Measurements from ENCODE around the gene ADRB1. TPM values are rescaled to one million over a fixed set of nuclear protein-coding genes. Genes with fewer than 3 reads are reported as not detected.

ADRB1 gene
- total and polyA plus RNA-seq, 4 experiments from 2014 or later = not detected

GRCh38 chr10:114034923-114035645 is 8.6 kb upstream of the ADRB1 start:
- Mint-ChIP-seq H3K9me3 (no peaks in the 10 kb centered on the region), H3K4me1 (no peaks in the 10 kb centered on the region), H3K27ac (no peak overlapping the region), H3K36me3 (no peaks in the 10 kb centered on the region), H3K27me3 (peaks cover 6 to 13% of the 10 kb centered on the region in 2 donors), H3K4me3 (no peak overlapping the region)
- CTCF ChIA-PET (ENCODE audit: partially characterized antibody) = interaction anchor here (0.7 kb wide), 1 partner anchor 205 kb away, joined by 3 read pairs; no protein-coding TSS in a partner anchor
- POLR2A ChIA-PET (ENCODE audit: partially characterized antibody) = no interaction called here
- DNase-seq = no peak
- intact Hi-C loops (cut with micrococcal nuclease) = no loop called here
- H3K9me3 ChIP-seq (ENCODE audit: control insufficient read depth in 1 of 2, low read length in 2 of 2) = no peaks in the 10 kb centered on the region
- no peak overlapping the region for H3K27ac ChIP-seq (ENCODE audit: low read depth, low read length)
- no peak overlapping the region for H3K4me3 ChIP-seq (ENCODE audit: low read length in 2 of 2)
- H3K27me3 ChIP-seq (ENCODE audit: insufficient read depth, low read length) = no peaks in the 10 kb centered on the region
- no peaks in the 10 kb centered on the region for H3K36me3 ChIP-seq (ENCODE audit: insufficient read depth, low read length)
- H3K4me1 ChIP-seq (ENCODE audit: insufficient read depth, low read length) = no peaks in the 10 kb centered on the region

- CTCF ChIA-PET (ENCODE audit: partially characterized antibody) = no interaction called here
Measured at GRCh38 chr10:114035791-114036190, 7.9 kb upstream of the ADRB1 start.

DNA sequence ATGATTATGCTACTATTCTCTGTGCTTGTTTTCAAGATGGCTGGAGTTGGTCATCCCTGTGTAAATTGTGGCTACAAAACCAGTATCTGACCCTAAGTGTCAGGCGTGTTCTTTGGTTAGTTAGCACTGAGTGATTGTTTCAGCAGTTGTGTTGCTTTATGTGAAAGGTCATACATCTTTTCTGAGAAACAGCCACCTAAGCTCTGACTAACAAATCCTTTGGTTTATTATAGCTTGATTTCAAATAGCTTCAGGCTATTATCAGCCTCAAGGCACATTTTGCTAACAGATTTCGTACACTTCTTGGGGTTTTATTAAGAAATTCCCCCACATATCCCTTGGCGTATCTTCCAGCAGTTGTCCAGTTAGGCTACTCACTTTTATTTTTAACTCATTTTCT is 4.8 kb upstream of the ADRB1 start:
- Mint-ChIP-seq H3K9me3 (no peaks in the 10 kb centered on the region), H3K27me3 (peaks cover 20 to 26% of the 10 kb centered on the region in 2 donors), H3K27ac (no peak overlapping the region), H3K4me1 (peaks cover 5 to 7% (median 6%) of the 10 kb centered on the region in 4 donors), H3K36me3 (no peaks in the 10 kb centered on the region), H3K4me3 (no peak overlapping the region)
- intact Hi-C loops (cut with micrococcal nuclease) = no loop called here
- CTCF ChIA-PET (ENCODE audit: partially characterized antibody) = no interaction called here
- POLR2A ChIA-PET (ENCODE audit: partially characterized antibody) = no interaction called here
- Histone ChIP-seq H3K36me3 (ENCODE audit: insufficient read depth, low read length) (no peaks in the 10 kb centered on the region), H3K9me3 (ENCODE audit: control insufficient read depth in 1 of 2, low read length in 2 of 2) (no peaks in the 10 kb centered on the region), H3K4me1 (ENCODE audit: insufficient read depth, low read length) (peaks cover 8% of the 10 kb centered on the region), H3K4me3 (ENCODE audit: low read length in 2 of 2) (no peak overlapping the region), H3K27ac (ENCODE audit: low read depth, low read length) (no peak overlapping the region), H3K27me3 (ENCODE audit: insufficient read depth, low read length) (peaks cover 10% of the 10 kb centered on the region)
- DNase-seq = no peak

More at GRCh38 chr10:114035791-114036190, 7.9 kb upstream of the ADRB1 start:
- no peaks in the 10 kb centered on the region for H3K27me3 ChIP-seq (ENCODE audit: insufficient read depth, low read length)
- peaks cover 9 to 16% of the 10 kb centered on the region in 2 donors for H3K27me3 Mint-ChIP-seq
- no peak overlapping the region for H3K27ac ChIP-seq (ENCODE audit: low read depth, low read length)
- H3K9me3 Mint-ChIP-seq = no peaks in the 10 kb centered on the region
- no peaks in the 10 kb centered on the region for H3K36me3 Mint-ChIP-seq
- no peak overlapping the region for H3K27ac Mint-ChIP-seq
- no peaks in the 10 kb centered on the region for H3K36me3 ChIP-seq (ENCODE audit: insufficient read depth, low read length)
- no peaks in the 10 kb centered on the region for H3K9me3 ChIP-seq (ENCODE audit: control insufficient read depth in 1 of 2, low read length in 2 of 2)
- POLR2A ChIA-PET (ENCODE audit: partially characterized antibody) = no interaction called here
- H3K4me3 ChIP-seq (ENCODE audit: low read length in 2 of 2) = no peak overlapping the region
- intact Hi-C loops (cut with micrococcal nuclease) = no loop called here
- H3K4me3 Mint-ChIP-seq = no peak overlapping the region
- H3K4me1 ChIP-seq (ENCODE audit: insufficient read depth, low read length) = no peaks in the 10 kb centered on the region
- DNase-seq = no peak
- H3K4me1 Mint-ChIP-seq = no peaks in the 10 kb centered on the region

GRCh38 chr10:114041166-114041565 is 2.5 kb upstream of the ADRB1 start:
- H3K4me1 Mint-ChIP-seq = peaks cover 13 to 20% (median 15%) of the 10 kb centered on the region in 4 donors
- Histone ChIP-seq H3K4me1 (ENCODE audit: insufficient read depth, low read length) (peaks cover 20% of the 10 kb centered on the region), H3K36me3 (ENCODE audit: insufficient read depth, low read length) (no peaks in the 10 kb centered on the region), H3K27me3 (ENCODE audit: insufficient read depth, low read length) (peaks cover 10% of the 10 kb centered on the region), H3K9me3 (ENCODE audit: control insufficient read depth in 1 of 2, low read length in 2 of 2) (no peaks in the 10 kb centered on the region), H3K4me3 (ENCODE audit: low read length in 2 of 2) (no peak overlapping the region), H3K27ac (ENCODE audit: low read depth, low read length) (no peak overlapping the region)
- ChIA-PET CTCF (ENCODE audit: partially characterized antibody) (no interaction called here), POLR2A (ENCODE audit: partially characterized antibody) (no interaction called here)
- no peak for DNase-seq
- peaks cover 31 to 33% of the 10 kb centered on the region in 2 donors for H3K27me3 Mint-ChIP-seq
- no peaks in the 10 kb centered on the region for H3K36me3 Mint-ChIP-seq
- H3K27ac Mint-ChIP-seq = no peak overlapping the region
- no peaks in the 10 kb centered on the region for H3K9me3 Mint-ChIP-seq
- H3K4me3 Mint-ChIP-seq = no peak overlapping the region
- intact Hi-C loops (cut with micrococcal nuclease) = no loop called here

- Mint-ChIP-seq H3K27ac (no peak overlapping the region), H3K4me3 (peak overlapping the region; percentile 50 to 83 (median 72)), H3K27me3 (peaks cover 37 to 38% of the 10 kb centered on the region in 2 donors), H3K9me3 (no peaks in the 10 kb centered on the region), H3K36me3 (no peaks in the 10 kb centered on the region), H3K4me1 (peaks cover 13 to 20% (median 17%) of the 10 kb centered on the region in 4 donors)
- POLR2A ChIA-PET (ENCODE audit: partially characterized antibody) = interaction anchor here (1.0 kb wide), 1 partner anchor 83 kb away, joined by 5 read pairs; no protein-coding TSS in a partner anchor
- intact Hi-C loops (cut with micrococcal nuclease) = no loop called here
- H3K4me3 ChIP-seq (ENCODE audit: low read length in 2 of 2) = peak overlapping the region in 1 of 2 donors; percentile 40
- no peaks in the 10 kb centered on the region for H3K36me3 ChIP-seq (ENCODE audit: insufficient read depth, low read length)
- H3K4me1 ChIP-seq (ENCODE audit: insufficient read depth, low read length) = peaks cover 20% of the 10 kb centered on the region
- no peak for DNase-seq
- H3K27ac ChIP-seq (ENCODE audit: low read depth, low read length) = no peak overlapping the region
- peaks cover 19% of the 10 kb centered on the region for H3K27me3 ChIP-seq (ENCODE audit: insufficient read depth, low read length)
- H3K9me3 ChIP-seq (ENCODE audit: control insufficient read depth in 1 of 2, low read length in 2 of 2) = no peaks in the 10 kb centered on the region
- CTCF ChIA-PET (ENCODE audit: partially characterized antibody) = no interaction called here
Measured at GRCh38 chr10:114042895-114043531, 653 bp upstream of the ADRB1 start.

DNA sequence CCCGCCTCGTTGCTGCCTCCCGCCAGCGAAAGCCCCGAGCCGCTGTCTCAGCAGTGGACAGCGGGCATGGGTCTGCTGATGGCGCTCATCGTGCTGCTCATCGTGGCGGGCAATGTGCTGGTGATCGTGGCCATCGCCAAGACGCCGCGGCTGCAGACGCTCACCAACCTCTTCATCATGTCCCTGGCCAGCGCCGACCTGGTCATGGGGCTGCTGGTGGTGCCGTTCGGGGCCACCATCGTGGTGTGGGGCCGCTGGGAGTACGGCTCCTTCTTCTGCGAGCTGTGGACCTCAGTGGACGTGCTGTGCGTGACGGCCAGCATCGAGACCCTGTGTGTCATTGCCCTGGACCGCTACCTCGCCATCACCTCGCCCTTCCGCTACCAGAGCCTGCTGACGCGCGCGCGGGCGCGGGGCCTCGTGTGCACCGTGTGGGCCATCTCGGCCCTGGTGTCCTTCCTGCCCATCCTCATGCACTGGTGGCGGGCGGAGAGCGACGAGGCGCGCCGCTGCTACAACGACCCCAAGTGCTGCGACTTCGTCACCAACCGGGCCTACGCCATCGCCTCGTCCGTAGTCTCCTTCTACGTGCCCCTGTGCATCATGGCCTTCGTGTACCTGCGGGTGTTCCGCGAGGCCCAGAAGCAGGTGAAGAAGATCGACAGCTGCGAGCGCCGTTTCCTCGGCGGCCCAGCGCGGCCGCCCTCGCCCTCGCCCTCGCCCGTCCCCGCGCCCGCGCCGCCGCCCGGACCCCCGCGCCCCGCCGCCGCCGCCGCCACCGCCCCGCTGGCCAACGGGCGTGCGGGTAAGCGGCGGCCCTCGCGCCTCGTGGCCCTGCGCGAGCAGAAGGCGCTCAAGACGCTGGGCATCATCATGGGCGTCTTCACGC is 825 bp downstream of the ADRB1 start:
- Histone ChIP-seq H3K27me3 (ENCODE audit: insufficient read depth, low read length) (peaks cover 19% of the 10 kb centered on the region), H3K4me1 (ENCODE audit: insufficient read depth, low read length) (peaks cover 20% of the 10 kb centered on the region), H3K4me3 (ENCODE audit: low read length in 2 of 2) (no peak overlapping the region), H3K9me3 (ENCODE audit: control insufficient read depth in 1 of 2, low read length in 2 of 2) (no peaks in the 10 kb centered on the region), H3K36me3 (ENCODE audit: insufficient read depth, low read length) (no peaks in the 10 kb centered on the region), H3K27ac (ENCODE audit: low read depth, low read length) (no peak overlapping the region)
- H3K9me3 Mint-ChIP-seq = no peaks in the 10 kb centered on the region
- POLR2A ChIA-PET (ENCODE audit: partially characterized antibody) = no interaction called here
- peaks cover 15 to 20% (median 18%) of the 10 kb centered on the region in 4 donors for H3K4me1 Mint-ChIP-seq
- H3K27me3 Mint-ChIP-seq = peaks cover 43% of the 10 kb centered on the region in 2 donors
- no peak overlapping the region for H3K27ac Mint-ChIP-seq
- no peaks in the 10 kb centered on the region for H3K36me3 Mint-ChIP-seq
- DNase-seq = no peak
- peak overlapping the region in 7 of 8 donors; percentile 63 to 79 (median 76) for H3K4me3 Mint-ChIP-seq
- CTCF ChIA-PET (ENCODE audit: partially characterized antibody) = no interaction called here
- intact Hi-C loops (cut with micrococcal nuclease) = no loop called here

Data from CD4-positive, alpha-beta memory T cell (primary cell).